Measurements from ENCODE around the gene LARP4B. TPM values are rescaled to one million over a fixed set of nuclear protein-coding genes. Genes with fewer than 3 reads are reported as not detected.

Gene LARP4B
- total and polyA plus RNA-seq, 4 donors, result 5.5 to 20.4 (median 12.1) TPM

GRCh38 chr10:865924-866576, 65.5 kb downstream of the LARP4B start (continued):
- TF ChIP-seq, protein P1, sequence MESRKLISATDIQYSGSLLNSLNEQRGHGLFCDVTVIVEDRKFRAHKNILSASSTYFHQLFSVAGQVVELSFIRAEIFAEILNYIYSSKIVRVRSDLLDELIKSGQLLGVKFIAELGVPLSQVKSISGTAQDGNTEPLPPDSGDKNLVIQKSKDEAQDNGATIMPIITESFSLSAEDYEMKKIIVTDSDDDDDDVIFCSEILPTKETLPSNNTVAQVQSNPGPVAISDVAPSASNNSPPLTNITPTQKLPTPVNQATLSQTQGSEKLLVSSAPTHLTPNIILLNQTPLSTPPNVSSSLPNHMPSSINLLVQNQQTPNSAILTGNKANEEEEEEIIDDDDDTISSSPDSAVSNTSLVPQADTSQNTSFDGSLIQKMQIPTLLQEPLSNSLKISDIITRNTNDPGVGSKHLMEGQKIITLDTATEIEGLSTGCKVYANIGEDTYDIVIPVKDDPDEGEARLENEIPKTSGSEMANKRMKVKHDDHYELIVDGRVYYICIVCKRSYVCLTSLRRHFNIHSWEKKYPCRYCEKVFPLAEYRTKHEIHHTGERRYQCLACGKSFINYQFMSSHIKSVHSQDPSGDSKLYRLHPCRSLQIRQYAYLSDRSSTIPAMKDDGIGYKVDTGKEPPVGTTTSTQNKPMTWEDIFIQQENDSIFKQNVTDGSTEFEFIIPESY (IDR thresholded peaks at IDR 0.05), result no peak

- no peak overlapping the region for H3K27ac ChIP-seq (ENCODE audit: low read depth in 1 of 2, low read length in 2 of 2)
- 93% methylated on average over 8 of the region's 8 CpGs for WGBS
- H3K9ac ChIP-seq (ENCODE audit: low read depth in 1 of 2, low read length in 2 of 2), result no peak overlapping the region
- no peak for DNase-seq (ENCODE audit: low spot score)
- H3K4me3 ChIP-seq (ENCODE audit: low read depth in 1 of 3, low read length in 3 of 3), result no peak overlapping the region
- no peaks in the 10 kb centered on the region for H3K27me3 ChIP-seq (ENCODE audit: control insufficient read depth in 4 of 4, insufficient read depth in 4 of 4, low read length in 3 of 4)
- peaks cover 3 to 26% (median 16%) of the 10 kb centered on the region in 4 donors for H3K36me3 ChIP-seq (ENCODE audit: control insufficient read depth in 4 of 4, insufficient read depth in 3 of 4, low read depth in 1 of 4, low read length in 3 of 4)
- H3K4me1 ChIP-seq (ENCODE audit: control insufficient read depth in 4 of 4, insufficient read depth in 4 of 4, low read length in 3 of 4), result peaks cover 6 to 14% (median 7%) of the 10 kb centered on the region in 4 donors
- no peaks in the 10 kb centered on the region for H3K9me3 ChIP-seq (ENCODE audit: control insufficient read depth in 4 of 4, low read length in 3 of 4)
- no peak for TF ChIP-seq CTCF (IDR thresholded peaks at IDR 0.05; ENCODE audit: low read depth, low read length, missing input control)
Observed at GRCh38 chr10:865257-865656, 66.2 kb downstream of the LARP4B start.

- no peak overlapping the region for H3K27ac ChIP-seq (ENCODE audit: low read depth in 1 of 2, low read length in 2 of 2)
- H3K36me3 ChIP-seq (ENCODE audit: control insufficient read depth in 4 of 4, insufficient read depth in 3 of 4, low read depth in 1 of 4, low read length in 3 of 4), result peaks cover 3 to 29% (median 18%) of the 10 kb centered on the region in 4 donors
- WGBS, result 98% methylated on average over 4 of the region's 4 CpGs
- H3K4me3 ChIP-seq (ENCODE audit: low read depth in 1 of 3, low read length in 3 of 3), result no peak overlapping the region
- no peaks in the 10 kb centered on the region for H3K27me3 ChIP-seq (ENCODE audit: control insufficient read depth in 4 of 4, insufficient read depth in 4 of 4, low read length in 3 of 4)
- H3K9me3 ChIP-seq (ENCODE audit: control insufficient read depth in 4 of 4, low read length in 3 of 4), result no peaks in the 10 kb centered on the region
- no peak for DNase-seq (ENCODE audit: low spot score)
- TF ChIP-seq FOXA2 (IDR thresholded peaks at IDR 0.05) (no peak), EGR1 (IDR thresholded peaks at IDR 0.05; ENCODE audit: low read depth in 2 of 2) (no peak), NR2F2 (IDR thresholded peaks at IDR 0.05) (no peak)
- TF ChIP-seq, protein P2, sequence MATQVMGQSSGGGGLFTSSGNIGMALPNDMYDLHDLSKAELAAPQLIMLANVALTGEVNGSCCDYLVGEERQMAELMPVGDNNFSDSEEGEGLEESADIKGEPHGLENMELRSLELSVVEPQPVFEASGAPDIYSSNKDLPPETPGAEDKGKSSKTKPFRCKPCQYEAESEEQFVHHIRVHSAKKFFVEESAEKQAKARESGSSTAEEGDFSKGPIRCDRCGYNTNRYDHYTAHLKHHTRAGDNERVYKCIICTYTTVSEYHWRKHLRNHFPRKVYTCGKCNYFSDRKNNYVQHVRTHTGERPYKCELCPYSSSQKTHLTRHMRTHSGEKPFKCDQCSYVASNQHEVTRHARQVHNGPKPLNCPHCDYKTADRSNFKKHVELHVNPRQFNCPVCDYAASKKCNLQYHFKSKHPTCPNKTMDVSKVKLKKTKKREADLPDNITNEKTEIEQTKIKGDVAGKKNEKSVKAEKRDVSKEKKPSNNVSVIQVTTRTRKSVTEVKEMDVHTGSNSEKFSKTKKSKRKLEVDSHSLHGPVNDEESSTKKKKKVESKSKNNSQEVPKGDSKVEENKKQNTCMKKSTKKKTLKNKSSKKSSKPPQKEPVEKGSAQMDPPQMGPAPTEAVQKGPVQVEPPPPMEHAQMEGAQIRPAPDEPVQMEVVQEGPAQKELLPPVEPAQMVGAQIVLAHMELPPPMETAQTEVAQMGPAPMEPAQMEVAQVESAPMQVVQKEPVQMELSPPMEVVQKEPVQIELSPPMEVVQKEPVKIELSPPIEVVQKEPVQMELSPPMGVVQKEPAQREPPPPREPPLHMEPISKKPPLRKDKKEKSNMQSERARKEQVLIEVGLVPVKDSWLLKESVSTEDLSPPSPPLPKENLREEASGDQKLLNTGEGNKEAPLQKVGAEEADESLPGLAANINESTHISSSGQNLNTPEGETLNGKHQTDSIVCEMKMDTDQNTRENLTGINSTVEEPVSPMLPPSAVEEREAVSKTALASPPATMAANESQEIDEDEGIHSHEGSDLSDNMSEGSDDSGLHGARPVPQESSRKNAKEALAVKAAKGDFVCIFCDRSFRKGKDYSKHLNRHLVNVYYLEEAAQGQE (IDR thresholded peaks at IDR 0.05), result no peak
- no peak overlapping the region for H3K9ac ChIP-seq (ENCODE audit: low read depth in 1 of 2, low read length in 2 of 2)
- H3K4me1 ChIP-seq (ENCODE audit: control insufficient read depth in 4 of 4, insufficient read depth in 4 of 4, low read length in 3 of 4), result no peaks in the 10 kb centered on the region
Observed at GRCh38 chr10:860519-860918, 71.0 kb downstream of the LARP4B start.
